Mucosa of stomach (tissue), 1 donor: Measurements from ENCODE around the gene TUBGCP2.

Experiments used
- H3K27me3 ChIP-seq: one replicate; pipeline ENCODE4 v1.7.0; 2013; ENCODE audit warnings: mild to moderate bottlenecking, low read length; ENCODE audit not compliant: control insufficient read depth, insufficient read depth
- H3K36me3 ChIP-seq: one replicate; pipeline ENCODE4 v1.7.0; 2013; ENCODE audit warnings: low read length; ENCODE audit not compliant: control insufficient read depth, insufficient read depth
- H3K4me1 ChIP-seq: one replicate; pipeline ENCODE4 v1.7.0; 2013; ENCODE audit warnings: mild to moderate bottlenecking, low read length; ENCODE audit not compliant: control insufficient read depth, insufficient read depth
- H3K4me3 ChIP-seq: one replicate; pipeline ENCODE4 v1.7.0; 2013; ENCODE audit warnings: low read length
- H3K9ac ChIP-seq: one replicate; pipeline ENCODE4 v1.7.0; 2013; ENCODE audit warnings: mild to moderate bottlenecking, low read length, moderate library complexity
- H3K9me3 ChIP-seq: one replicate; pipeline ENCODE4 v1.7.0; 2013; ENCODE audit warnings: mild to moderate bottlenecking, low read length, moderate library complexity; ENCODE audit not compliant: control insufficient read depth
- donor health status: Pancreatic carcinoma.

Gene TUBGCP2

GRCh38 chr10:133350950-133351329 is 42.3 kb upstream of the TUBGCP2 start:
- Histone ChIP-seq H3K9me3 (no peaks in the 10 kb centered on the region), H3K36me3 (no peaks in the 10 kb centered on the region), H3K4me1 (peaks cover 13% of the 10 kb centered on the region), H3K27me3 (peaks cover 3% of the 10 kb centered on the region), H3K9ac (no peak overlapping the region), H3K4me3 (no peak overlapping the region)

- peaks cover 13% of the 10 kb centered on the region for H3K4me1 ChIP-seq
- H3K27me3 ChIP-seq = peaks cover 3% of the 10 kb centered on the region
- H3K4me3 ChIP-seq = no peak overlapping the region
- H3K36me3 ChIP-seq = no peaks in the 10 kb centered on the region
- no peak overlapping the region for H3K9ac ChIP-seq
- H3K9me3 ChIP-seq = no peaks in the 10 kb centered on the region
Measured at GRCh38 chr10:133350283-133350949, 41.7 kb upstream of the TUBGCP2 start.

GRCh38 chr10:133349577-133350011 is 40.9 kb upstream of the TUBGCP2 start:
- H3K9me3 ChIP-seq = no peaks in the 10 kb centered on the region
- no peaks in the 10 kb centered on the region for H3K36me3 ChIP-seq
- peaks cover 13% of the 10 kb centered on the region for H3K4me1 ChIP-seq
- no peak overlapping the region for H3K4me3 ChIP-seq
- H3K9ac ChIP-seq = no peak overlapping the region
- H3K27me3 ChIP-seq = peaks cover 3% of the 10 kb centered on the region

GRCh38 chr10:133349160-133349568 is 40.5 kb upstream of the TUBGCP2 start:
- peaks cover 13% of the 10 kb centered on the region for H3K4me1 ChIP-seq
- H3K9me3 ChIP-seq = no peaks in the 10 kb centered on the region
- no peak overlapping the region for H3K9ac ChIP-seq
- peaks cover 3% of the 10 kb centered on the region for H3K27me3 ChIP-seq
- H3K36me3 ChIP-seq = no peaks in the 10 kb centered on the region
- H3K4me3 ChIP-seq = no peak overlapping the region

- H3K27me3 ChIP-seq = peaks cover 9% of the 10 kb centered on the region
- no peak overlapping the region for H3K9ac ChIP-seq
- H3K36me3 ChIP-seq = no peaks in the 10 kb centered on the region
- no peak overlapping the region for H3K4me3 ChIP-seq
- H3K9me3 ChIP-seq = no peaks in the 10 kb centered on the region
- H3K4me1 ChIP-seq = peaks cover 13% of the 10 kb centered on the region
Measured at GRCh38 chr10:133347710-133348517, 39.2 kb upstream of the TUBGCP2 start.

- Histone ChIP-seq H3K9ac (no peak overlapping the region), H3K36me3 (no peaks in the 10 kb centered on the region), H3K4me1 (peaks cover 13% of the 10 kb centered on the region), H3K9me3 (no peaks in the 10 kb centered on the region), H3K27me3 (peaks cover 16% of the 10 kb centered on the region), H3K4me3 (no peak overlapping the region)
Measured at GRCh38 chr10:133346413-133346812, 37.7 kb upstream of the TUBGCP2 start.

GRCh38 chr10:133344236-133344635 is 35.6 kb upstream of the TUBGCP2 start:
- Histone ChIP-seq H3K9ac (no peak overlapping the region), H3K9me3 (no peaks in the 10 kb centered on the region), H3K27me3 (peaks cover 16% of the 10 kb centered on the region), H3K4me3 (no peak overlapping the region), H3K4me1 (peaks cover 13% of the 10 kb centered on the region), H3K36me3 (no peaks in the 10 kb centered on the region)

GRCh38 chr10:133343558-133343957 is 34.9 kb upstream of the TUBGCP2 start:
- H3K9me3 ChIP-seq = no peaks in the 10 kb centered on the region
- peaks cover 22% of the 10 kb centered on the region for H3K27me3 ChIP-seq
- peaks cover 13% of the 10 kb centered on the region for H3K4me1 ChIP-seq
- H3K9ac ChIP-seq = no peak overlapping the region
- H3K36me3 ChIP-seq = no peaks in the 10 kb centered on the region
- H3K4me3 ChIP-seq = no peak overlapping the region

- H3K4me1 ChIP-seq = peaks cover 10% of the 10 kb centered on the region
- no peak overlapping the region for H3K4me3 ChIP-seq
- peaks cover 28% of the 10 kb centered on the region for H3K27me3 ChIP-seq
- no peaks in the 10 kb centered on the region for H3K36me3 ChIP-seq
- H3K9ac ChIP-seq = no peak overlapping the region
- H3K9me3 ChIP-seq = no peaks in the 10 kb centered on the region
Measured at GRCh38 chr10:133342942-133343341, 34.3 kb upstream of the TUBGCP2 start.

- peaks cover 5% of the 10 kb centered on the region for H3K4me1 ChIP-seq
- H3K9me3 ChIP-seq = no peaks in the 10 kb centered on the region
- no peak overlapping the region for H3K9ac ChIP-seq
- H3K4me3 ChIP-seq = no peak overlapping the region
- H3K27me3 ChIP-seq = peaks cover 37% of the 10 kb centered on the region
- no peaks in the 10 kb centered on the region for H3K36me3 ChIP-seq
Measured at GRCh38 chr10:133341983-133342382, 33.3 kb upstream of the TUBGCP2 start.

GRCh38 chr10:133339708-133340380 is 31.2 kb upstream of the TUBGCP2 start:
- no peak overlapping the region for H3K9ac ChIP-seq
- no peak overlapping the region for H3K4me3 ChIP-seq
- H3K27me3 ChIP-seq = peaks cover 59% of the 10 kb centered on the region
- H3K9me3 ChIP-seq = no peaks in the 10 kb centered on the region
- H3K4me1 ChIP-seq = peaks cover 8% of the 10 kb centered on the region
- no peaks in the 10 kb centered on the region for H3K36me3 ChIP-seq
